LNCaP clone FGC (cell line): ENCODE measurements around the gene PVALB.

Experiments used
- DNase-seq: peaks from one replicate; pipeline ENCODE4 v3.0.0-alpha.2; 2011; ENCODE audit warnings: low read depth
- H3K4me3 ChIP-seq: 2 replicates; pipeline ENCODE4 v1.5.1; 2011; ENCODE audit warnings: mild to moderate bottlenecking, low read depth, low read length, control low read depth
- TF ChIP-seq, protein P1 (sequence below): IDR thresholded peaks from 2 replicates; pipeline ENCODE4 v1.5.1; 2012; ENCODE audit warnings: mild to moderate bottlenecking; ENCODE audit not compliant: control insufficient read depth, insufficient read depth; ENCODE audit errors: extremely low read depth

PVALB gene

DNA sequence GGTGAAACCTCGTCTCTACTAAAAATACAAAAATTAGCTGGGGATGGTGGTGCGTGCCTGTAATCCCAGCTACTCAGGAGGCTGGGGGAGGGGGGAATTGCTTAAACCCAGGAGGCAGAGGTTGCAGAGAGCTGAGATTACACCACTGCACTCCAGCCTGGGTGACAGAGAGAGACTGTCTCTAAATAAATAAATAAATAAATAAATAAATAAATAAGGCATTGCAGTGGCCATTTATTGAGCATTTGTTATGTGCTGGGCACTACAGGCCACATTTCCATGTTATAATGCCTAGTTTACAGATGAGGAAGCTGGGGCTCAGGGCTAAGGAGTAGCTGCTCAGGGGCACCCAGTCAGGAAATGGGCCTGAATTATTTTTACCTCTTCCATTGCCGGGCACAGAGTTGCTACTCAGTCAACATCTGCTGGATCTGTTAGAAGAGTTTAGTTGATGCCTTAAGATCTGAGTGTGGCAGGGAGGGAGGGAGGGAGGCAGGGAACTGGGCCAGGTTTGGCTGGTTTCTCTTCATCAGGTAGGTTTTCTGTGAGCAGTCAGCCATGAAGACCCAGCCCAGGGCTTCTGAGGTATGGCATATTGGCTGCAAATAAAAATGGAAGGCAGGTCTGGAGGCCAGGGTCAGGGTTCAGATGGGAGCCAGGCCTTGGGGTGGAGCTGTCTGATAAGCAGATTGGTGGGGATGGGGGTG is 5.6 kb downstream of the PVALB start:
- DNase-seq, result no peak
- TF ChIP-seq, protein P1, sequence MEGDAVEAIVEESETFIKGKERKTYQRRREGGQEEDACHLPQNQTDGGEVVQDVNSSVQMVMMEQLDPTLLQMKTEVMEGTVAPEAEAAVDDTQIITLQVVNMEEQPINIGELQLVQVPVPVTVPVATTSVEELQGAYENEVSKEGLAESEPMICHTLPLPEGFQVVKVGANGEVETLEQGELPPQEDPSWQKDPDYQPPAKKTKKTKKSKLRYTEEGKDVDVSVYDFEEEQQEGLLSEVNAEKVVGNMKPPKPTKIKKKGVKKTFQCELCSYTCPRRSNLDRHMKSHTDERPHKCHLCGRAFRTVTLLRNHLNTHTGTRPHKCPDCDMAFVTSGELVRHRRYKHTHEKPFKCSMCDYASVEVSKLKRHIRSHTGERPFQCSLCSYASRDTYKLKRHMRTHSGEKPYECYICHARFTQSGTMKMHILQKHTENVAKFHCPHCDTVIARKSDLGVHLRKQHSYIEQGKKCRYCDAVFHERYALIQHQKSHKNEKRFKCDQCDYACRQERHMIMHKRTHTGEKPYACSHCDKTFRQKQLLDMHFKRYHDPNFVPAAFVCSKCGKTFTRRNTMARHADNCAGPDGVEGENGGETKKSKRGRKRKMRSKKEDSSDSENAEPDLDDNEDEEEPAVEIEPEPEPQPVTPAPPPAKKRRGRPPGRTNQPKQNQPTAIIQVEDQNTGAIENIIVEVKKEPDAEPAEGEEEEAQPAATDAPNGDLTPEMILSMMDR, result no peak
- H3K4me3 ChIP-seq, result no peak overlapping the region

DNA sequence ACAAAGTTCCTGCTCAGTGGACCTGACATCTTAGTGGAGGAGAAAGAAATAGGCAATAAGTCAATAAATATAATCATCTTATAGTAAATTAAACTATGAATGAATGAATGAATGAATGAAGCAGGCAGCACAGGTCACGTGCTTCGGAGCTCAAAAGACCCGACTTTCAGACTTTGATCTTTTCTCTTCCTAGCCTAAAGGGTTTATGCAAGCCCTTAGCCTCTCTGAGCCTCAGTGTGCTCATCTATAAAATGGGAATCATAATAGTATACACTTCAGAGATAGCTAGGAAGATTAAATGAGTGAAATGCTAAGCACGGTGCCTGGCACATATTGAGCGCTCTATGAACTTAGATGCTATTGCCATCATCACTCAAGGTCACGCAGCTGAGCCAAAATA is 7.5 kb downstream of the PVALB start:
- TF ChIP-seq, protein P1, result no peak
- no peak overlapping the region for H3K4me3 ChIP-seq
- no peak for DNase-seq

- H3K4me3 ChIP-seq, result no peak overlapping the region
- TF ChIP-seq, protein P1, result no peak
- DNase-seq, result peak; percentile 28
These were observed 8.0 kb downstream of the PVALB start for GRCh38 chr22:36808721-36809344.

- TF ChIP-seq, protein P1, result no peak
- H3K4me3 ChIP-seq, result no peak overlapping the region
- no peak for DNase-seq
These were observed 9.2 kb downstream of the PVALB start for GRCh38 chr22:36807627-36808026.

DNA sequence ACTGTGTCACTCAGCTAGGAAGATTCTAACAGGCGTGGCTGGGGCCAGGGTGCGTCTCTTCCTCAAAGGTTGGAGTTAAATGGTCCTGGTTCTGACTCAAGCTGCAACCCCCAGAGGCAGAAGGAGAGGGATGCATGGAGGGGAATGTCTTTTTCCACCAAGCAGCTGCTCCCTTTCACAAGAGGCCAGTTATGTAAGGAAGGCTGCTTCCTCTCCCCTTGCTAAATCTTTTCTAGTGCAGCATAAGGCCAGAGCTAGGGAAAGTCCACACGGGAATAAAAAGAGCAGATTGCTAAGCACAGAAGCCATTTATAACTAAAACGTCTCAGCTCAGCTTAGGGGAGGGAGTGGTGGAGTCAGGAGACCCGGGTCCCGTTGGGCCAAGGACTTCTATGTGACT is 10.0 kb downstream of the PVALB start:
- no peak overlapping the region for H3K4me3 ChIP-seq
- TF ChIP-seq, protein P1, result no peak
- DNase-seq, result no peak

- H3K4me3 ChIP-seq, result no peak overlapping the region
- no peak for DNase-seq
- TF ChIP-seq, protein P1, result no peak
These were observed 13.5 kb downstream of the PVALB start for GRCh38 chr22:36803358-36803757.
